ENCODE measurements around the gene CSRNP3.

Gene CSRNP3

GRCh38 chr2:165637396-165637795 is 167.9 kb downstream of the CSRNP3 start:
- ChIA-PET CTCF (no interaction called here), POLR2A (no interaction called here)
- H3K36me3 ChIP-seq (ENCODE audit: control insufficient read depth in 2 of 2, insufficient read depth in 1 of 2, low read length in 2 of 2) = no peaks in the 10 kb centered on the region
- no peak for TF ChIP-seq OVOL3 (tag by site-specific recombination; IDR thresholded peaks at IDR 0.05)
- no peak for TF ChIP-seq FEZF1 (tag by site-specific recombination; IDR thresholded peaks at IDR 0.05)
- no peak for TF ChIP-seq ZNF16 (tag by site-specific recombination; IDR thresholded peaks at IDR 0.05; ENCODE audit: low read depth)
- 0 out of 2 replicates have a peak, but pooled peaks have one; percentile 10 for TF ChIP-seq PRDM6 (tag by site-specific recombination; IDR thresholded peaks at IDR 0.05)
- no peak for TF ChIP-seq ZNF704 (tag by site-specific recombination; IDR thresholded peaks at IDR 0.05)
- peaks cover 11% of the 10 kb centered on the region; the same call in 1 of the 2 replicates for H3K4me1 ChIP-seq (ENCODE audit: control insufficient read depth, insufficient read depth, low read length)
- H3K27ac ChIP-seq (ENCODE audit: extremely low read depth, low read depth, low read length) = no peak overlapping the region
- H3K9me3 ChIP-seq (ENCODE audit: control insufficient read depth, insufficient read depth, low read depth, low read length) = no peaks in the 10 kb centered on the region
- H3K4me3 ChIP-seq (ENCODE audit: low read depth, low read length) = no peak overlapping the region

- ChIA-PET POLR2A (no interaction called here), CTCF (interaction anchor here (0.7 kb wide), 1 partner anchor 47 kb away, joined by 4 read pairs; no protein-coding TSS in a partner anchor)
- Histone ChIP-seq H3K9me3 (ENCODE audit: control insufficient read depth, insufficient read depth, low read depth, low read length) (no peaks in the 10 kb centered on the region), H3K27ac (ENCODE audit: extremely low read depth, low read depth, low read length) (no peak overlapping the region), H3K4me1 (ENCODE audit: control insufficient read depth, insufficient read depth, low read length) (peaks cover 7% of the 10 kb centered on the region; the same call in 1 of the 2 replicates), H3K36me3 (ENCODE audit: control insufficient read depth in 2 of 2, insufficient read depth in 1 of 2, low read length in 2 of 2) (no peaks in the 10 kb centered on the region), H3K4me3 (ENCODE audit: low read depth, low read length) (no peak overlapping the region)
- TF ChIP-seq ZNF449 (tag by site-specific recombination; IDR thresholded peaks at IDR 0.05) (no peak), ZNF514 (tag by site-specific recombination; IDR thresholded peaks at IDR 0.05) (no peak), TSHZ1 (tag by site-specific recombination; IDR thresholded peaks at IDR 0.05; ENCODE audit: borderline replicate concordance) (no peak), ZNF747 (tag by site-specific recombination; IDR thresholded peaks at IDR 0.05) (no peak), ZNF660 (tag by site-specific recombination; IDR thresholded peaks at IDR 0.05) (no peak), ZNF837 (tag by site-specific recombination; IDR thresholded peaks at IDR 0.05) (no peak), ZNF48 (tag by site-specific recombination; IDR thresholded peaks at IDR 0.05) (no peak), ZSCAN5A (tag by site-specific recombination; IDR thresholded peaks at IDR 0.05) (no peak), ZNF707 (tag by site-specific recombination; IDR thresholded peaks at IDR 0.05) (no peak), ZBTB48 (tag by site-specific recombination; IDR thresholded peaks at IDR 0.05) (no peak), IKZF3 (tag by site-specific recombination; IDR thresholded peaks at IDR 0.05) (no peak), SETDB1 (IDR thresholded peaks at IDR 0.05; ENCODE audit: insufficient read length, low read length) (no peak), ZNF792 (tag by site-specific recombination; IDR thresholded peaks at IDR 0.05) (no peak), ZNF2 (tag by site-specific recombination; IDR thresholded peaks at IDR 0.05) (no peak), ZNF433 (tag by site-specific recombination; IDR thresholded peaks at IDR 0.05; ENCODE audit: low read depth) (no peak), YY1 (tag by site-specific recombination; IDR thresholded peaks at IDR 0.05) (no peak), ZNF558 (tag by site-specific recombination; IDR thresholded peaks at IDR 0.05) (no peak), ZNF776 (tag by site-specific recombination; IDR thresholded peaks at IDR 0.05; ENCODE audit: borderline replicate concordance) (no peak)
These were observed 170.0 kb downstream of the CSRNP3 start for GRCh38 chr2:165639504-165639903.
